Measurements from ENCODE around the gene WDR75.

DNA sequence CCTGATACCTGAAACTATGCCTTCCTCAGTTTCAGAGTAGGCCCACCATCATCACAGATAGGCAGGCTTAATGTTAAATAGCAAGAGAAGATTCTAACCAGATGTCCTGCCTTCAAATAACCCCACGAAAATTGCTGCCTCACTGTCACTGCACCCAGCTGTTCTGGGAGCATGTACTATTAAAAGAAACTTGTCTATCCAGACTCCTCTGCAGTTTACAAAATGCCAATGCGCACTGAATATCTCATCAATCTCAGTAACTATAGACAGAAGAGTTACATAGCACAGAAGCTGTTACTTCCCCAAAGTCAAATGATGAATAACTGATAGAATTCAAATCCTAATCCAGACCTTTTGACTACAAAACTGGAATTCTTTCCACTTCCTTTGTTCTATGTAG, 43.9 kb downstream of the WDR75 start:
- TF ChIP-seq, protein P1, sequence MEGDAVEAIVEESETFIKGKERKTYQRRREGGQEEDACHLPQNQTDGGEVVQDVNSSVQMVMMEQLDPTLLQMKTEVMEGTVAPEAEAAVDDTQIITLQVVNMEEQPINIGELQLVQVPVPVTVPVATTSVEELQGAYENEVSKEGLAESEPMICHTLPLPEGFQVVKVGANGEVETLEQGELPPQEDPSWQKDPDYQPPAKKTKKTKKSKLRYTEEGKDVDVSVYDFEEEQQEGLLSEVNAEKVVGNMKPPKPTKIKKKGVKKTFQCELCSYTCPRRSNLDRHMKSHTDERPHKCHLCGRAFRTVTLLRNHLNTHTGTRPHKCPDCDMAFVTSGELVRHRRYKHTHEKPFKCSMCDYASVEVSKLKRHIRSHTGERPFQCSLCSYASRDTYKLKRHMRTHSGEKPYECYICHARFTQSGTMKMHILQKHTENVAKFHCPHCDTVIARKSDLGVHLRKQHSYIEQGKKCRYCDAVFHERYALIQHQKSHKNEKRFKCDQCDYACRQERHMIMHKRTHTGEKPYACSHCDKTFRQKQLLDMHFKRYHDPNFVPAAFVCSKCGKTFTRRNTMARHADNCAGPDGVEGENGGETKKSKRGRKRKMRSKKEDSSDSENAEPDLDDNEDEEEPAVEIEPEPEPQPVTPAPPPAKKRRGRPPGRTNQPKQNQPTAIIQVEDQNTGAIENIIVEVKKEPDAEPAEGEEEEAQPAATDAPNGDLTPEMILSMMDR (optimal IDR thresholded peaks at IDR 0.05 in 1 of 3, IDR thresholded peaks at IDR 0.05 in 1 of 3, conservative IDR thresholded peaks at IDR 0.05 in 1 of 3; ENCODE audit: extremely low read depth in 1 of 3, insufficient read depth in 2 of 3, low read length in 3 of 3): no peak
- no peak for TF ChIP-seq EZH2 (IDR thresholded peaks at IDR 0.05; ENCODE audit: low read length)
